T-helper 1 cell (primary cell): ENCODE results near the gene PCDHA1.

ENCODE experiments used
- DNase-seq, 5 donors: peaks; one replicate each; pipeline ENCODE4 v3.0.0-alpha.2; 2012 to 2020

The PCDHA1 gene

GRCh38 chr5:140996060-140996459 is 210.1 kb downstream of the PCDHA1 start:
- no peak for DNase-seq

GRCh38 chr5:140998921-140999410 is 213.0 kb downstream of the PCDHA1 start:
- no peak for DNase-seq

GRCh38 chr5:141001446-141001843 is 215.5 kb downstream of the PCDHA1 start:
- no peak for DNase-seq

GRCh38 chr5:141001844-141002604 is 216.1 kb downstream of the PCDHA1 start:
- no peak for DNase-seq

- DNase-seq, result no peak
These were observed 216.6 kb downstream of the PCDHA1 start for GRCh38 chr5:141002605-141002965.

- no peak for DNase-seq
These were observed 217.1 kb downstream of the PCDHA1 start for GRCh38 chr5:141003031-141003430.

- DNase-seq, result no peak
These were observed 218.1 kb downstream of the PCDHA1 start for GRCh38 chr5:141003791-141004611.

GRCh38 chr5:141007791-141008190 is 221.9 kb downstream of the PCDHA1 start:
- DNase-seq, result no peak

- DNase-seq, result no peak
These were observed 224.3 kb downstream of the PCDHA1 start for GRCh38 chr5:141010047-141010793.

- no peak for DNase-seq
These were observed 232.0 kb downstream of the PCDHA1 start for GRCh38 chr5:141017943-141018342.

- no peak for DNase-seq
These were observed 236.4 kb downstream of the PCDHA1 start for GRCh38 chr5:141022384-141022783.

- DNase-seq, result no peak
These were observed 245.1 kb downstream of the PCDHA1 start for GRCh38 chr5:141031006-141031405.

- no peak for DNase-seq
These were observed 246.7 kb downstream of the PCDHA1 start for GRCh38 chr5:141032626-141033025.

GRCh38 chr5:141039061-141039460 is 253.1 kb downstream of the PCDHA1 start:
- no peak for DNase-seq

- no peak for DNase-seq
These were observed 253.6 kb downstream of the PCDHA1 start for GRCh38 chr5:141039517-141039916.

GRCh38 chr5:141040093-141040770 is 254.3 kb downstream of the PCDHA1 start:
- no peak for DNase-seq

- DNase-seq, result peak; percentile 13 to 68 (median 38)
These were observed 255.0 kb downstream of the PCDHA1 start for GRCh38 chr5:141040771-141041426.

GRCh38 chr5:141041427-141041785 is 255.5 kb downstream of the PCDHA1 start:
- DNase-seq, result no peak

GRCh38 chr5:141042555-141042954 is 256.6 kb downstream of the PCDHA1 start:
- no peak for DNase-seq

GRCh38 chr5:141050622-141051520 is 264.9 kb downstream of the PCDHA1 start, which contains the start of gene PCDHB1:
Gene PCDHB1, plus strand, starts transcription at chr5:141051374. Its CDS starts 97 bp downstream, at chr5:141051471.
- DNase-seq, result no peak

GRCh38 chr5:141051521-141051866 is 265.6 kb downstream of the PCDHA1 start:
- no peak for DNase-seq
